HG03135 (cell line): ENCODE results near the gene TMEM62.
"Not testable (repeated sequence)": the region's sequence is repeated elsewhere in the genome, so short reads cannot be mapped to it uniquely, and the experiment has no call there.

Experiments used
- ATAC-seq: cut with Tn5 transposase; IDR thresholded peaks from one replicate; pipeline ENCODE4 v1.9.1; 2021; ENCODE audit warnings: mild to moderate bottlenecking, moderate library complexity; ENCODE audit not compliant: unreplicated experiment

The TMEM62 gene

DNA sequence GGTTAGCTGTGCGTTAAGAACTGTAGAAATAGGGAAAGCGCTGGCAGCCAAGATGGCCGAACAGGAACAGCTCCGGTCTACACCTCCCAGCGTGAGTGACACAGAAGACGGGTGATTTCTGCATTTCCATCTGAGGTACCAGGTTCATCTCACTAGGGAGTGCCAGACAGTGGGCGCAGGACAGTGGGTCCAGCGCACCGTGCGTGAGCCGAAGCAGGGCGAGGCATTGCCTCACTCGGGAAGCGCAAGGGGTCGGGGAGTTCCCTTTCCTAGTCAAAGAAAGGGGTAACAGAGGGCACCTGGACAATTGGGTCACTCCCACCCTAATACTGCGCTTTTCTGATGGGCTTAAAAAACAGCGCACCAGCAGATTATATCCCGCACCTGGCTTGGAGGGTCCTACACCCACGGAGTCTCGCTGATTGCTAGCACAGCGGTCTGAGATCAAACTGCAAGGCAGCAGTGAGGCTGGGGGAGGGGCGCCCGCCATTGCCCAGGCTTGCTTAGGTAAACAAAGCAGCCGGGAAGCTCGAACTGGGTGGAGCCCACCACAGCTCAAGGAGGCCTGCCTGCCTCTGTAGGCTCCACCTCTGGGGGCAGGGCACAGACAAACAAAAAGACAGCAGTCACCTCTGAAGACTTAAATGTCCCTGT is 42.4 kb downstream of the TMEM62 start:
- ATAC-seq, result not testable (repeated sequence)

DNA sequence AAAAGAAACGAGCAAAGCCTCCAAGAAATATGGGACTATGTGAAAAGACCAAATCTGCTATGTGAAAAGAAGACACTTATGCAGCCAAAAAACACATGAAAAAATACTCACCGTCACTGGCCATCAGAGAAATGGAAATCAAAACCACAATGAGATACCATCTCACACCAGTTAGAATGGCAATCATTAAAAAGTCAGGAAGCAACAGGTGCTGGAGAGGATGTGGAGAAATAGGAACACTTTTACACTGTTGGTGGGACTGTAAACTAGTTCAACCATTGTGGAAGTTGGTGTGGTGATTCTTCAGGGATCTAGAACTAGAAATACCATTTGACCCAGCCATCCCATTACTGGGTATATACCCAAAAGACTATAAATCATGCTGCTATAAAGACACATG is 43.8 kb downstream of the TMEM62 start:
- ATAC-seq, result not testable (repeated sequence)

GRCh38 chr15:43183270-43183669 is 49.9 kb downstream of the TMEM62 start:
- ATAC-seq, result no peak

DNA sequence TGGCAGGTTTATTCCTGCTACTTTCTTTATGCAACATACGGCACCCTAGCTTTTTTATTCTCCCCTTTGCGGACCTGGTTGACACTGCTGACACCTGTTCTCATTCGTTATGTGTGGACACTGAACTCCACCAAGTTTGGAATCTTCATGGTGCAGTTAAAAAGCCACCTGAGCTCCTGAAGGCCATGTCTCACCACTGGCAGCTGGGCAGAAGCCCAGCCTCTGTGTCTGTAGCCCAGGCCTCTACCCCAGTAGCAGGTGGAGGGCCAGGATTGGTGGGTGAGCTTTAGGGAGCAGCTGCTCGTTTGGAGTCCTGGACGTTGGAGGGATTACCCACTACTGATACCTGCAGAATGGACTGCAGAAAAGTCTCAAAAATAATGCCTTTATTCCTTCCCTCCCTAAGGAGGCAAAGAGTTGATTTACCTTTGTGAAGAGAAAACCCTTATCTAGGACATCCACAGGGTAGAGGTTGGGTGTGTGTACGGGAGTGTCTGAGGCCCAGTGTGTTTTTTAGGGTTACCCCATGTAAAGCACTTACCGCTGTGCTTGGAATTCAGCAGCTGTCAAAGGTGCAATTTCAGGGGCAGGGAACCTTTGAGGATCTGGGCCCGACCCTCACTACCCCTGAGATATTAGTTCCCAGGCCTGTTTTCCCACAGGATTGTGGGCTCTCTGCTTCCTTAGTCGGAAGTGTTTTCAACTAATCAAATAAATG is 51.2 kb downstream of the TMEM62 start:
- no peak for ATAC-seq

- peak; percentile 96 for ATAC-seq
Measured at GRCh38 chr15:43185157-43186002, 52.0 kb downstream of the TMEM62 start, which contains the start of gene CCNDBP1. TSS of gene CCNDBP1 (plus strand) at chr15:43185403. CDS start at chr15:43185499, 96 bp downstream.

- ATAC-seq, result peak; percentile 17
Measured at GRCh38 chr15:43186003-43186353, 52.6 kb downstream of the TMEM62 start.

DNA sequence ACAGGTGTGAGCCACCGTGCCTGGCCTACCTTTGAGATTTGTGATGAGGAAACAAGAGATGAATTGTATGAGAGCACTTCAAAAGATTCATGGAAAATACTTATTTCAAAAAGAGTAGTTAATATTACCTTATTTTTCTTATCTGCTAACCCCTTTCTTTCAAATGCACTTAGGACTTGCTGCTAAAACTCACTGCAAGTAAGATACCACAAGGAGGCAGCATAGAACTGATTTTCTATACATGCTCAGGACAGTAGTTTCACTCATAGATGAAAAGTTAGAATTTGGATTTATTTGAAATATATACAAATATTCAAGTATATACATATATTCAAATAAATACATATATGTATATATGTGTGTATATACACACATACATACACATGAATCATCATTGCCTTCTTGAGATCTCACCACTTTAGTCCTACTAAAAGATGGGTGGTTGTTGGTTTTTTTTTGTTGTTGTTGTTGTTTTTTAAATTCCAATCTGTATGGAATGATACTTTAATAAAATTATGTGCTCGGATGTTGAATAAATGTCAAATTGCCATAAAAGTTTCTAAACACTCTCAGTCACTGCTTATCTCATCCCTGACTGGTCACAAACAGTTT is 54.3 kb downstream of the TMEM62 start:
- ATAC-seq, result no peak

DNA sequence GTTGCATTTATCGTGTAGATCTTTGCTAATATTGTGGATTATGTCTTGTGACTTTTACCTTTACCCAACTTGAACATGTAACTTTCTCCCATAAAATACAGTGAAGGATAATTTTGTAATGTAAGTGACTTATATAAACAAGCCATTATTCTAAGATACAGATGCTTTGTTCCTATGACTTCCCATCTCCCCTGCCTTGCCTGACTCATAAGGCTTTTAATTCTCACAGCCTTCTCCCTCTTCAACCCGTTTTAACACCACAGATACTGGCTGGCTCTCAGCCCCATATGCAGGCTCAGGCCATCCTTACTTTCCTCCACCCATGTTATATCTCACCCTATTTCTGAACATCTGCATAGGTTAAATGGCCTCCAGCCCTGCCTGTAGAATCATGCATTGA is 55.9 kb downstream of the TMEM62 start:
- no peak for ATAC-seq

- ATAC-seq, result no peak
Measured at GRCh38 chr15:43190178-43190577, 56.8 kb downstream of the TMEM62 start.

DNA sequence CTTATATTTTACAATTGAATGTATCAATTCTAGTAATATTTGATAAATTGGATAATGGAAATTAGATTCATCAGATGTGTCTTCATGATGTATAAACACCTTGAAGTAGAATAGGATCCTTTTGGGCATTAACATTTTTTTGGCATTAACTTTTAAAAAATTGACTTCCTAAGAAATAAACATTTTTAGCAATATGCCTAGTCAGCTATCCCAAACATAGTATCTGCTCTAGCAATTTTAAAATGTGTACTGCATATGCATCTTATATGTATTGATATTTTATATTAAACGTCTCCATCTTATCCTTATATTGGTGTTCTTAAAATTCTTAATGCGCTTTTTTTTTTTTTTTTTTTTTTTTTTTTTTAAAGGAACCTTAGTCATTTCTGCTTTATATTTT is 60.3 kb downstream of the TMEM62 start:
- no peak for ATAC-seq

DNA sequence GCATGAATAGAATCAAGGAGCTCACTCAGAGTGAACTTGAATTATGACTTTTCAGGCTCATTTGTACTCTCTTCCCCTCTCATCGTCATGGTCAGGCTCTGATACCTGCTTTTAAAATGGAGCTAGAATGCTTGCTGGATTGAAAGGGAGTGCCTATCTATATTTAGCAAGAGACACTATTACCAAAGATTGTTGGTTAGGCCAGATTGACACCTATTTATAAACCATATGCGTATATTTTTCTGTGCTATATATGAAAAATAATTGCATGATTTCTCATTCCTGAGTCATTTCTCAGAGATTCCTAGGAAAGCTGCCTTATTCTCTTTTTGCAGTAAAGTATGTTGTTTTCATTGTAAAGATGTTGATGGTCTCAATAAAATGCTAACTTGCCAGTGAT is 61.4 kb downstream of the TMEM62 start:
- ATAC-seq, result no peak

GRCh38 chr15:43196760-43197548 is 63.6 kb downstream of the TMEM62 start:
- no peak for ATAC-seq

- ATAC-seq, result not testable (repeated sequence)
Measured at GRCh38 chr15:43197773-43198172, 64.4 kb downstream of the TMEM62 start.

- ATAC-seq, result not testable (repeated sequence)
Measured at GRCh38 chr15:43198556-43198955, 65.2 kb downstream of the TMEM62 start.

DNA sequence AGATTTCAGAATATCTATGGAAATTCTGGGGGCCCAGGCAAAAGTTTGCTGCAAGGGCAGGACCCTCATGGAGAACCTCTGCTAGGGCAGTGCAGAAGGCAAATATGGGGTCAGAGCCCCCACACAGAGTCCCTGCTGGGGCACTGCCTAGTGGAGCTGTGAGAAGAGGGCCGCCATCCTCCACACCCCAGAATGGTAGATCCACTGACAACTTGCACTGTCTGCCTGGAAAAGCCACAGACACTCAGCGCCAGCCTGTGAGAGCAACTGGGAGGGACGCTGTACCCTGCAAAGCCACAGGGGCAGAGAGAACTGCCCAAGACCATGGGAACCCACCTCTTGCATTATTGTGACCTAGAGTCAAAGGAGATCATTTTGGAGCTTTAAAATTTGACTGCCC is 65.6 kb downstream of the TMEM62 start:
- no peak for ATAC-seq

DNA sequence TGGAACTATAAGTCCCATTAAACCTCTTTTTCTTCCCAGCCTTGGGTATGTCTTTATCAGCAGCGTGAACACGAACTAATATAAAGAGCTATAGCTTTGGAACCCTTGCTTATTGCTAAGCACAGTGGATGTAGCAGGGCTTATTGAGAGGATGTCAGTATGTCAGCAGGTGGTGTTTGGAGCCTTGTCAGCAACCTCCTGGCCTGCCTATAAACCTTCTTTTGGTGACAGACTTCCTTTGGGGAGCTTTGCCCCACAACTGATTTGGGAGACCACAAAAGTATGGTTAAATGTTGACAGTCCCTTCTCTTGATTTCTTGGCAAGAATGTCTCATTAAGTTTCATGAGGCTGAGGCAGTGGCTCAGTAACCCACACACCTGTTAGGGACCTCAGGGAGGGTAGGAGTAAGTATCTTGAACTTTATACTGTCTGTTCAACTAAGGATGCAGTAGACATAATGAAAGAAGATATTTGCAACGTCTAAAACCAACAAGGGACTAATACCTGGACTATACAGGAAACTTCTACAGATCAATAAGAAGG is 66.6 kb downstream of the TMEM62 start:
- no peak for ATAC-seq

- ATAC-seq, result no peak
Measured at GRCh38 chr15:43204016-43204901, 70.9 kb downstream of the TMEM62 start.

GRCh38 chr15:43206054-43206453 is 72.7 kb downstream of the TMEM62 start:
- ATAC-seq, result no peak

DNA sequence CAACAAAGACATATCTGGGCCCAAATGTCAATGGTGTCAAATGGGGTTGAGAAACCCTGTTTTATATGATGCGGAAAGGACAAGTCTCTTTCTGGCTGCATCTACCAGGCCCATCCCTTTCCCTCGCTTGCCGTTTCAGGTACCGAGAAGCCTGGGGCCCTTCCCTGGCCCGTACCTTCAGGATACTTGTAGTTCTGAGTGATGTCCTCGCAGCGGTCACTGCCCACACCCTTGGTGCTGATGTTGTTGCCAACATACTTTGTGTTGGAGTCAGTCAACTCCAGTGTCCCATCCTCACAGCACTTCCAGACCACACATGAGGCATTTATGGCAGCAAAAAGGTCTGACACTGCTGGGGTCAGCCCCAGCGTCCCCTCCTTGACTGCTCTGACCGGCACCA is 73.6 kb downstream of the TMEM62 start:
- no peak for ATAC-seq
